ENCODE data around the gene SH2B3. TPM values are rescaled to one million over a fixed set of nuclear protein-coding genes. Genes with fewer than 3 reads are reported as not detected.
"Not testable (repeated sequence)": the region's sequence is repeated elsewhere in the genome, so short reads cannot be mapped to it uniquely, and the experiment has no call there.

The SH2B3 gene
- 31.5 and 48.6 TPM in 2 replicates for total RNA-seq (2014; rRNA removed; shearing (Covaris generic))

GRCh38 chr12:111405859-111406473 is at the start of gene SH2B3:
TSS of gene SH2B3 (plus strand) at chr12:111405923. CDS start at chr12:111418146, 12,223 bp downstream.
- peak; percentile 60 for DNase-seq (ENCODE audit: low read depth)

- DNase-seq (ENCODE audit: low read depth), result peak; percentile 61
Observed at GRCh38 chr12:111359231-111359913, 46.4 kb upstream of the SH2B3 start.

GRCh38 chr12:111359914-111360276 is 45.8 kb upstream of the SH2B3 start:
- no peak for DNase-seq (ENCODE audit: low read depth)

- no peak for DNase-seq (ENCODE audit: low read depth)
Observed at GRCh38 chr12:111360325-111360930, 45.3 kb upstream of the SH2B3 start.

GRCh38 chr12:111361073-111361716 is 44.5 kb upstream of the SH2B3 start:
- no peak for DNase-seq (ENCODE audit: low read depth)

GRCh38 chr12:111361717-111362576 is 43.8 kb upstream of the SH2B3 start:
- peak; percentile 60 for DNase-seq (ENCODE audit: low read depth)

GRCh38 chr12:111362687-111363475 is 42.8 kb upstream of the SH2B3 start:
- DNase-seq (ENCODE audit: low read depth), result no peak

GRCh38 chr12:111363578-111363977 is 42.1 kb upstream of the SH2B3 start:
- DNase-seq (ENCODE audit: low read depth), result peak; percentile 55

GRCh38 chr12:111366075-111366474 is 39.6 kb upstream of the SH2B3 start:
- DNase-seq (ENCODE audit: low read depth), result no peak

GRCh38 chr12:111366583-111366982 is 39.1 kb upstream of the SH2B3 start:
- no peak for DNase-seq (ENCODE audit: low read depth)

GRCh38 chr12:111367661-111368221 is 38.0 kb upstream of the SH2B3 start:
- no peak for DNase-seq (ENCODE audit: low read depth)

GRCh38 chr12:111368291-111368787 is 37.4 kb upstream of the SH2B3 start:
- no peak for DNase-seq (ENCODE audit: low read depth)

- peak; percentile 84 for DNase-seq (ENCODE audit: low read depth)
Observed at GRCh38 chr12:111368788-111369495, 36.8 kb upstream of the SH2B3 start, which contains the start of gene PHETA1. TSS of gene PHETA1 (minus strand) at chr12:111369095. CDS start at chr12:111363427, 5,668 bp downstream.

GRCh38 chr12:111369496-111370220 is 36.1 kb upstream of the SH2B3 start:
- no peak for DNase-seq (ENCODE audit: low read depth)

- DNase-seq (ENCODE audit: low read depth), result not testable (repeated sequence)
Observed at GRCh38 chr12:111373231-111373630, 32.5 kb upstream of the SH2B3 start.

- DNase-seq (ENCODE audit: low read depth), result no peak
Observed at GRCh38 chr12:111377440-111377839, 28.3 kb upstream of the SH2B3 start.

- no peak for DNase-seq (ENCODE audit: low read depth)
Observed at GRCh38 chr12:111379942-111380554, 25.7 kb upstream of the SH2B3 start.

GRCh38 chr12:111384596-111384995 is 21.1 kb upstream of the SH2B3 start:
- DNase-seq (ENCODE audit: low read depth), result no peak

Data from M059J (cell line).